GM12891 (cell line): ENCODE measurements around the gene MCM7.
"Not testable (repeated sequence)": the region's sequence is repeated elsewhere in the genome, so short reads cannot be mapped to it uniquely, and the experiment has no call there.

Experiments
- POLR2A ChIP-seq: IDR thresholded peaks from 2 replicates; pipeline ENCODE4 v1.6.1; 2011; ENCODE audit warnings: low read depth, low read length, control low read depth
- POLR2AphosphoS5 ChIP-seq: IDR thresholded peaks from 2 replicates; pipeline ENCODE4 v1.6.1; 2011; ENCODE audit warnings: low read depth, low read length, control low read depth
- TAF1 ChIP-seq: IDR thresholded peaks from 2 replicates; pipeline ENCODE4 v1.6.1; 2011; ENCODE audit warnings: low read depth, low read length, control low read depth

GRCh38 chr7:100130220-100130607 is 29.0 kb upstream of the MCM7 start:
- TF ChIP-seq TAF1, POLR2A, POLR2AphosphoS5: not testable (repeated sequence)
